SK-N-SH treated with all-trans-retinoic acid at 6 μM for 48 hours (cell line): ENCODE results near the gene MCU.

Experiments used
- BACH2 ChIP-seq: fragments of 250-450 bp; sonication (Bioruptor Pico); IDR thresholded peaks from 2 replicates; pipeline ENCODE4 v1.9.0; 2021; ENCODE audit warnings: mild to moderate bottlenecking, borderline replicate concordance
- ESRRG ChIP-seq: fragments of 250-450 bp; sonication (Bioruptor Pico); IDR thresholded peaks from 2 replicates; pipeline ENCODE4 v1.6.1; 2021; ENCODE audit warnings: mild to moderate bottlenecking
- OSR1 ChIP-seq: fragments of 250-450 bp; sonication (Bioruptor Pico); IDR thresholded peaks from 2 replicates; pipeline ENCODE4 v1.8.0; 2022; ENCODE audit warnings: moderate library complexity, mild to moderate bottlenecking, inconsistent platforms
- PATZ1 ChIP-seq: fragments of 250-450 bp; sonication (Bioruptor Pico); IDR thresholded peaks from 2 replicates; pipeline ENCODE4 v1.8.0; 2020; ENCODE audit warnings: mild to moderate bottlenecking, moderate library complexity, borderline replicate concordance
- PPARA ChIP-seq: fragments of 250-450 bp; sonication (Bioruptor Pico); IDR thresholded peaks from 2 replicates; pipeline ENCODE4 v1.5.0; 2020; ENCODE audit warnings: mild to moderate bottlenecking, borderline replicate concordance
- RARB ChIP-seq: fragments of 250-450 bp; sonication (Bioruptor Pico); IDR thresholded peaks from 2 replicates; pipeline ENCODE4 v1.8.0; 2021; ENCODE audit warnings: mild to moderate bottlenecking, moderate library complexity
- TOX ChIP-seq: fragments of 250-450 bp; sonication (Bioruptor Pico); IDR thresholded peaks from 2 replicates; pipeline ENCODE4 v1.8.0; 2021; ENCODE audit warnings: mild to moderate bottlenecking, moderate library complexity, borderline replicate concordance
- ZC3H10 ChIP-seq: fragments of 250-450 bp; sonication (Bioruptor Pico); IDR thresholded peaks from 2 replicates; pipeline ENCODE4 v1.5.1; 2021; ENCODE audit warnings: mild to moderate bottlenecking, moderate library complexity
- ZFP3 ChIP-seq: fragments of 250-450 bp; sonication (Bioruptor Pico); IDR thresholded peaks from 2 replicates; pipeline ENCODE4 v1.5.0; 2020; ENCODE audit warnings: mild to moderate bottlenecking, moderate library complexity
- ZFP30 ChIP-seq: fragments of 450-650 bp; formaldehyde crosslinking; IDR thresholded peaks from 2 replicates; pipeline ENCODE4 v1.5.0; 2022; ENCODE audit warnings: mild to moderate bottlenecking, moderate library complexity
- TF ChIP-seq, protein P1 (sequence below): fragments of 250-450 bp; sonication (Bioruptor Pico); IDR thresholded peaks from 2 replicates; pipeline ENCODE4 v1.5.1; 2020; ENCODE audit warnings: low read depth, mild to moderate bottlenecking, moderate library complexity
- TF ChIP-seq, protein P2 (sequence below): fragments of 250-450 bp; sonication (Bioruptor Pico); IDR thresholded peaks from 2 replicates; pipeline ENCODE4 v1.8.0; 2021; ENCODE audit warnings: low read depth, mild to moderate bottlenecking, moderate library complexity, borderline replicate concordance

GRCh38 chr10:72898616-72899015 is 206.7 kb downstream of the MCU start:
- TF ChIP-seq ZC3H10 (no peak), ESRRG (CRISPR knock-in tag) (no peak), ZFP30 (CRISPR knock-in tag) (no peak), PATZ1 (CRISPR knock-in tag) (no peak), BACH2 (no peak), ZFP3 (no peak), OSR1 (CRISPR knock-in tag) (no peak), RARB (no peak), PPARA (CRISPR knock-in tag) (no peak), TOX (no peak)
- TF ChIP-seq, protein P1, sequence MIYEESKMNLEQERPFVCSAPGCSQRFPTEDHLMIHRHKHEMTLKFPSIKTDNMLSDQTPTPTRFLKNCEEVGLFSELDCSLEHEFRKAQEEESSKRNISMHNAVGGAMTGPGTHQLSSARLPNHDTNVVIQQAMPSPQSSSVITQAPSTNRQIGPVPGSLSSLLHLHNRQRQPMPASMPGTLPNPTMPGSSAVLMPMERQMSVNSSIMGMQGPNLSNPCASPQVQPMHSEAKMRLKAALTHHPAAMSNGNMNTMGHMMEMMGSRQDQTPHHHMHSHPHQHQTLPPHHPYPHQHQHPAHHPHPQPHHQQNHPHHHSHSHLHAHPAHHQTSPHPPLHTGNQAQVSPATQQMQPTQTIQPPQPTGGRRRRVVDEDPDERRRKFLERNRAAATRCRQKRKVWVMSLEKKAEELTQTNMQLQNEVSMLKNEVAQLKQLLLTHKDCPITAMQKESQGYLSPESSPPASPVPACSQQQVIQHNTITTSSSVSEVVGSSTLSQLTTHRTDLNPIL: no peak
- TF ChIP-seq, protein P2, sequence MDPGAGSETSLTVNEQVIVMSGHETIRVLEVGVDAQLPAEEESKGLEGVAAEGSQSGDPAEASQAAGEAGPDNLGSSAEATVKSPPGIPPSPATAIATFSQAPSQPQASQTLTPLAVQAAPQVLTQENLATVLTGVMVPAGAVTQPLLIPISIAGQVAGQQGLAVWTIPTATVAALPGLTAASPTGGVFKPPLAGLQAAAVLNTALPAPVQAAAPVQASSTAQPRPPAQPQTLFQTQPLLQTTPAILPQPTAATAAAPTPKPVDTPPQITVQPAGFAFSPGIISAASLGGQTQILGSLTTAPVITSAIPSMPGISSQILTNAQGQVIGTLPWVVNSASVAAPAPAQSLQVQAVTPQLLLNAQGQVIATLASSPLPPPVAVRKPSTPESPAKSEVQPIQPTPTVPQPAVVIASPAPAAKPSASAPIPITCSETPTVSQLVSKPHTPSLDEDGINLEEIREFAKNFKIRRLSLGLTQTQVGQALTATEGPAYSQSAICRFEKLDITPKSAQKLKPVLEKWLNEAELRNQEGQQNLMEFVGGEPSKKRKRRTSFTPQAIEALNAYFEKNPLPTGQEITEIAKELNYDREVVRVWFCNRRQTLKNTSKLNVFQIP: no peak
